Measurements from ENCODE around the gene PLEK2.
"Not testable (repeated sequence)": the region's sequence is repeated elsewhere in the genome, so short reads cannot be mapped to it uniquely, and the experiment has no call there.

The PLEK2 gene

GRCh38 chr14:67426983-67427606, 15.1 kb upstream of the PLEK2 start:
- peak; percentile 33 for DNase-seq

- DNase-seq = no peak
Observed at GRCh38 chr14:67426161-67426560, 14.2 kb upstream of the PLEK2 start.

GRCh38 chr14:67425608-67426007, 13.6 kb upstream of the PLEK2 start:
- no peak for DNase-seq

GRCh38 chr14:67424539-67424938, 12.6 kb upstream of the PLEK2 start:
- no peak for DNase-seq

- DNase-seq = no peak
Observed at GRCh38 chr14:67423424-67423823, 11.5 kb upstream of the PLEK2 start.

- DNase-seq = no peak
Observed at GRCh38 chr14:67421356-67422224, 9.6 kb upstream of the PLEK2 start.

GRCh38 chr14:67420102-67420739, 8.3 kb upstream of the PLEK2 start:
- no peak for DNase-seq

- DNase-seq = no peak
Observed at GRCh38 chr14:67418401-67419191, 6.6 kb upstream of the PLEK2 start.

- no peak for DNase-seq
Observed at GRCh38 chr14:67417633-67418032, 5.7 kb upstream of the PLEK2 start.

GRCh38 chr14:67416810-67417209, 4.8 kb upstream of the PLEK2 start:
- DNase-seq = no peak

GRCh38 chr14:67416085-67416484, 4.1 kb upstream of the PLEK2 start:
- no peak for DNase-seq

GRCh38 chr14:67415610-67416009, 3.6 kb upstream of the PLEK2 start:
- not testable (repeated sequence) for DNase-seq

GRCh38 chr14:67413806-67414769, 2.1 kb upstream of the PLEK2 start:
- DNase-seq = no peak

GRCh38 chr14:67411370-67411769, 595 bp downstream of the PLEK2 start:
- no peak for DNase-seq

- no peak for DNase-seq
Observed at GRCh38 chr14:67410313-67410712, 1.7 kb downstream of the PLEK2 start.

GRCh38 chr14:67409461-67409860, 2.5 kb downstream of the PLEK2 start:
- DNase-seq = no peak

GRCh38 chr14:67408122-67408801, 3.7 kb downstream of the PLEK2 start:
- not testable (repeated sequence) for DNase-seq

- DNase-seq = no peak
Observed at GRCh38 chr14:67405771-67406170, 6.2 kb downstream of the PLEK2 start.

- no peak for DNase-seq
Observed at GRCh38 chr14:67400434-67400833, 11.5 kb downstream of the PLEK2 start.

GRCh38 chr14:67397536-67397935, 14.4 kb downstream of the PLEK2 start:
- no peak for DNase-seq

GRCh38 chr14:67396381-67396970, 15.5 kb downstream of the PLEK2 start:
- no peak for DNase-seq
